A549 (cell line): ENCODE data around the gene CYB5B. TPM values are rescaled to one million over a fixed set of nuclear protein-coding genes. Genes with fewer than 3 reads are reported as not detected.
A peak's percentile ranks its signal among the peaks of the same experiment; 100 is the strongest.

Experiments
- ATAC-seq, 2 experiments: fragments of 200-7000 bp in 1 of 2; fragments of >200 bp in 1 of 2; cut with Nextera tagmentation in 1 of 2; cut with Tn5 transposase in 1 of 2; 3 replicates each; pipeline versions ENCODE4 v1.8.0 to v1.9.1; 2018 to 2020; ENCODE audit warnings: mild to moderate bottlenecking in 1 of 2, moderate library complexity in 1 of 2
- CTCF ChIA-PET: fragments of 300-600 bp; sonication (Branson Sonifier 250); formaldehyde crosslinking; extraction: SDS; loops from one replicate; lab custom pipeline; 2021; ENCODE audit warnings: antibody characterized with exemption, inconsistent platforms; lab: Yijun Ruan, JAX
- POLR2A ChIA-PET: fragments of 350-600 bp; formaldehyde crosslinking; extraction: SDS; loops from one replicate; lab custom pipeline; 2021; ENCODE audit warnings: antibody characterized with exemption, inconsistent platforms; lab: Yijun Ruan, JAX
- DNase-seq, 2 experiments: peaks; one replicate each; pipeline versions ENCODE4 v3.0.0 to v3.0.0-alpha.2; 2011 to 2016; ENCODE audit warnings: low read depth in 1 of 2, low spot score in 1 of 2
- FAIRE-seq: peaks from 2 replicates; lab custom pipeline; 2011; peaks lifted over from hg19 to GRCh38; lab: Jason Lieb, UNC
- H3K27ac ChIP-seq, 2 experiments: fragments of >200 bp; sonication (Bioruptor Twin); formaldehyde crosslinking; 3 replicates each; pipeline ENCODE4 v1.5.1; 2016 to 2017
- H3K4me1 ChIP-seq: fragments of >200 bp; sonication (Bioruptor Twin); formaldehyde crosslinking; 3 replicates; pipeline ENCODE4 v1.6.1; 2016
- H3K4me2 ChIP-seq: fragments of >200 bp; sonication (Bioruptor Twin); formaldehyde crosslinking; 3 replicates; pipeline ENCODE4 v1.6.1; 2016
- H3K4me3 ChIP-seq: fragments of >200 bp; sonication (Bioruptor Twin); formaldehyde crosslinking; 3 replicates; pipeline ENCODE4 v1.5.1; 2016
- H3K9me3 ChIP-seq: fragments of >200 bp; sonication (Bioruptor Twin); formaldehyde crosslinking; 3 replicates; pipeline ENCODE4 v1.6.1; 2016
- CTCF ChIP-seq: fragments of >200 bp; sonication (Bioruptor Twin); formaldehyde crosslinking; IDR thresholded peaks from 3 replicates; pipeline ENCODE4 v1.5.1; 2016
- E2F6 ChIP-seq: IDR thresholded peaks from 2 replicates; pipeline ENCODE4 v1.6.1; 2012; ENCODE audit warnings: low read depth, borderline replicate concordance
- EP300 ChIP-seq, 2 experiments: fragments of >200 bp; sonication (Bioruptor Twin); formaldehyde crosslinking; IDR thresholded peaks; 2 replicates in 1 of 2; 3 replicates in 1 of 2; pipeline ENCODE4 v1.6.1; 2016 to 2017
- HOXA7 ChIP-seq: fragments of 250-450 bp; sonication (Bioruptor Pico); IDR thresholded peaks from 2 replicates; pipeline ENCODE4 v1.5.0; 2020; ENCODE audit warnings: mild to moderate bottlenecking, moderate library complexity
- KDM1A ChIP-seq: fragments of 200-600 bp; sonication (generic); IDR thresholded peaks from 2 replicates; pipeline ENCODE4 v1.6.1; 2016; ENCODE audit warnings: low read depth, mild to moderate bottlenecking
- MAFK ChIP-seq: fragments of 450-650 bp; IDR thresholded peaks from 2 replicates; pipeline ENCODE4 v1.6.1; 2014; ENCODE audit not compliant: partially characterized antibody
- MAZ ChIP-seq: fragments of 150-350 bp; IDR thresholded peaks from 2 replicates; pipeline ENCODE4 v1.6.1; 2014; ENCODE audit warnings: antibody characterized with exemption, low read depth, low read length, borderline replicate concordance
- NFE2L2 ChIP-seq: fragments of 150-350 bp; conservative IDR thresholded peaks from 2 replicates; pipeline ENCODE4 v1.6.1; 2014; ENCODE audit warnings: low read length
- NR3C1 ChIP-seq: fragments of >200 bp; sonication (Bioruptor Twin); formaldehyde crosslinking; IDR thresholded peaks from 3 replicates; pipeline ENCODE4 v1.6.1; 2017
- PBX3 ChIP-seq: IDR thresholded peaks from 2 replicates; pipeline ENCODE4 v1.6.1; 2012
- RAD21 ChIP-seq, 2 experiments: fragments of >200 bp in 1 of 2; sonication (Bioruptor Twin) in 1 of 2; formaldehyde crosslinking in 1 of 2; IDR thresholded peaks in 1 of 2; conservative IDR thresholded peaks in 1 of 2; 2 replicates in 1 of 2; 3 replicates in 1 of 2; pipeline ENCODE4 v1.6.1; 2012 to 2018; ENCODE audit warnings: inconsistent platforms in 1 of 2
- RNF2 ChIP-seq: fragments of 200-600 bp; sonication (generic); IDR thresholded peaks from 2 replicates; pipeline ENCODE4 v1.6.1; 2016; ENCODE audit warnings: low read depth, mild to moderate bottlenecking, antibody characterized with exemption, moderate library complexity, borderline replicate concordance
- SMC3 ChIP-seq: fragments of >200 bp; sonication (Bioruptor Twin); formaldehyde crosslinking; IDR thresholded peaks from 3 replicates; pipeline ENCODE4 v1.6.1; 2018; ENCODE audit warnings: inconsistent platforms
- TFCP2L1 ChIP-seq: fragments of 250-450 bp; sonication (Bioruptor Pico); IDR thresholded peaks from 2 replicates; pipeline ENCODE4 v1.5.0; 2021; ENCODE audit warnings: mild to moderate bottlenecking
- WGBS: methylation state at CpG from one replicate; pipeline ENCODE4 v1.1.6; 2017; ENCODE audit errors: missing lambda C conversion rate; 5-methylcytosine and 5-hydroxymethylcytosine counted together
- polyA plus RNA-seq, 4 experiments: library from polyadenylated mRNA; depleted of rRNA in 3 of 4; stranded (reverse); fragments of >200 nt; fragmentation: RNase III in 1 of 4; extraction: RNeasy Plus Mini Kit Qiagen cat#74134 plus additional on column Dnase treatment in 1 of 4; gene quantifications; 2 replicates in 3 of 4; 3 replicates in 1 of 4; pipeline ENCODE4 v1.2.3, GENCODE V29; 2011 to 2017
- TF ChIP-seq, protein P1 (sequence below): fragments of 150-350 bp; IDR thresholded peaks from 2 replicates; pipeline ENCODE4 v1.6.1; 2014; ENCODE audit warnings: low read depth, mild to moderate bottlenecking, low read length
- TF ChIP-seq, protein P2 (sequence below): IDR thresholded peaks from 2 replicates; pipeline ENCODE4 v1.6.1; 2012

Gene CYB5B
- polyA plus RNA-seq, 2 of the 4 experiments (the other 2 are of a cell fraction): 248 to 477 TPM

GRCh38 chr16:69490707-69491324 is 66.4 kb downstream of the CYB5B start (continued):
- no peak for TF ChIP-seq PBX3
- TF ChIP-seq NR3C1: no peak
- no peak for TF ChIP-seq RNF2

GRCh38 chr16:69494991-69495392 is 70.6 kb downstream of the CYB5B start:
- peak in 1 of 2 experiments; percentile 45 for DNase-seq
- no peak overlapping the region for H3K27ac ChIP-seq
- no peak for FAIRE-seq
- WGBS: 70% methylated on average over 4 of the region's 4 CpGs
- no peak overlapping the region for H3K4me3 ChIP-seq
- peaks cover 6% of the 10 kb centered on the region; the same call in 1 of the 3 replicates for H3K9me3 ChIP-seq
- no peak overlapping the region for H3K4me2 ChIP-seq
- ATAC-seq: peak in 1 of 2 experiments; percentile 58; a peak in 3 of 6 replicates
- CTCF ChIA-PET: interaction anchor here (1.1 kb wide), 1 partner anchor 18 kb away, joined by 3 read pairs; no protein-coding TSS in a partner anchor
- POLR2A ChIA-PET: no interaction called here
- TF ChIP-seq HOXA7: no peak
- TF ChIP-seq KDM1A: peak; percentile 86; the same call in 1 of the 2 replicates
- peak; percentile 28; the same call in 2 of the 3 replicates for TF ChIP-seq CTCF
- no peak for TF ChIP-seq NFE2L2
- peak; percentile 13; the same call in 1 of the 3 replicates for TF ChIP-seq SMC3
- no peak for TF ChIP-seq MAZ
- peak in 1 of 2 experiments; percentile 28; a peak in 3 of 5 replicates for TF ChIP-seq RAD21 (conservative IDR thresholded peaks at IDR 0.05 in 1 of 2, IDR thresholded peaks at IDR 0.05 in 1 of 2)
- TF ChIP-seq MAFK: no peak
- no peak for TF ChIP-seq NR3C1
- H3K4me1 ChIP-seq: no peaks in the 10 kb centered on the region

DNA sequence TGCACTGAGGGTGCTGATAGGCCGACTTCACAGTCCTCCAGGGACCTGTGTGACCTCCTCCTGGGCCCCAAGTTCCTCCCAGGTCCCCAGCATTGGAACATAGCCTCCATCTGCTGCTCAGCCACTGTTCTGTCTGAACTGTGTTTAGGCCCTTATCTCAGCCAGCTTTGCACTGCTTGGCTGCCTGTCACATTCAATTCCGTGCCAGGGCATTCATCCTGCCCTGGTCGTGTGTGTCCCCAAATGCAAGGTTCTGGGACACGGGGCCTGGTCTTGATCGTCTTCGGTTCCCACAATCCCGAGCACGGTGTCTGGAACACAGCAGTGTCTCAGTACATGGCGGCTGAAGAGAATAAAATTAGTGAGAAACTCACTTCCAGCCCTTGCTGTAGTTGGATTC is 71.4 kb downstream of the CYB5B start:
- POLR2A ChIA-PET: no interaction called here
- no peak for TF ChIP-seq E2F6
- no peak for TF ChIP-seq KDM1A
- TF ChIP-seq, protein P1, sequence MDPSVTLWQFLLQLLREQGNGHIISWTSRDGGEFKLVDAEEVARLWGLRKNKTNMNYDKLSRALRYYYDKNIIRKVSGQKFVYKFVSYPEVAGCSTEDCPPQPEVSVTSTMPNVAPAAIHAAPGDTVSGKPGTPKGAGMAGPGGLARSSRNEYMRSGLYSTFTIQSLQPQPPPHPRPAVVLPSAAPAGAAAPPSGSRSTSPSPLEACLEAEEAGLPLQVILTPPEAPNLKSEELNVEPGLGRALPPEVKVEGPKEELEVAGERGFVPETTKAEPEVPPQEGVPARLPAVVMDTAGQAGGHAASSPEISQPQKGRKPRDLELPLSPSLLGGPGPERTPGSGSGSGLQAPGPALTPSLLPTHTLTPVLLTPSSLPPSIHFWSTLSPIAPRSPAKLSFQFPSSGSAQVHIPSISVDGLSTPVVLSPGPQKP: no peak
- TF ChIP-seq EP300 (IDR thresholded peaks at IDR 0.05): no peak
- TF ChIP-seq TFCP2L1 (CRISPR knock-in tag): no peak
- TF ChIP-seq, protein P2, sequence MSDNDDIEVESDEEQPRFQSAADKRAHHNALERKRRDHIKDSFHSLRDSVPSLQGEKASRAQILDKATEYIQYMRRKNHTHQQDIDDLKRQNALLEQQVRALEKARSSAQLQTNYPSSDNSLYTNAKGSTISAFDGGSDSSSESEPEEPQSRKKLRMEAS: no peak
- CTCF ChIA-PET: interaction anchor here (1.1 kb wide), 1 partner anchor 19 kb away, joined by 3 read pairs; no protein-coding TSS in a partner anchor
- H3K27ac ChIP-seq: peak overlapping the region in 1 of 2 experiments; percentile 22; a peak in 2 of 6 replicates
- no peak overlapping the region for H3K4me2 ChIP-seq
- H3K9me3 ChIP-seq: peaks cover 6% of the 10 kb centered on the region; the same call in 1 of the 3 replicates
- DNase-seq: no peak
- WGBS: 78% methylated on average over 9 of the region's 9 CpGs
- ATAC-seq: peak; percentile 20 to 44; a peak in 3 of 6 replicates
- FAIRE-seq: no peak
- H3K4me3 ChIP-seq: no peak overlapping the region
- H3K4me1 ChIP-seq: no peaks in the 10 kb centered on the region
